GM19397 (cell line): ENCODE results near the gene CLIC1.
A peak's percentile ranks its signal among the peaks of the same experiment; 100 is the strongest.

Experiments
- ATAC-seq: cut with Tn5 transposase; IDR thresholded peaks from one replicate; pipeline ENCODE4 v1.9.1; 2021; ENCODE audit warnings: mild to moderate bottlenecking, moderate library complexity; ENCODE audit not compliant: unreplicated experiment

Gene CLIC1

DNA sequence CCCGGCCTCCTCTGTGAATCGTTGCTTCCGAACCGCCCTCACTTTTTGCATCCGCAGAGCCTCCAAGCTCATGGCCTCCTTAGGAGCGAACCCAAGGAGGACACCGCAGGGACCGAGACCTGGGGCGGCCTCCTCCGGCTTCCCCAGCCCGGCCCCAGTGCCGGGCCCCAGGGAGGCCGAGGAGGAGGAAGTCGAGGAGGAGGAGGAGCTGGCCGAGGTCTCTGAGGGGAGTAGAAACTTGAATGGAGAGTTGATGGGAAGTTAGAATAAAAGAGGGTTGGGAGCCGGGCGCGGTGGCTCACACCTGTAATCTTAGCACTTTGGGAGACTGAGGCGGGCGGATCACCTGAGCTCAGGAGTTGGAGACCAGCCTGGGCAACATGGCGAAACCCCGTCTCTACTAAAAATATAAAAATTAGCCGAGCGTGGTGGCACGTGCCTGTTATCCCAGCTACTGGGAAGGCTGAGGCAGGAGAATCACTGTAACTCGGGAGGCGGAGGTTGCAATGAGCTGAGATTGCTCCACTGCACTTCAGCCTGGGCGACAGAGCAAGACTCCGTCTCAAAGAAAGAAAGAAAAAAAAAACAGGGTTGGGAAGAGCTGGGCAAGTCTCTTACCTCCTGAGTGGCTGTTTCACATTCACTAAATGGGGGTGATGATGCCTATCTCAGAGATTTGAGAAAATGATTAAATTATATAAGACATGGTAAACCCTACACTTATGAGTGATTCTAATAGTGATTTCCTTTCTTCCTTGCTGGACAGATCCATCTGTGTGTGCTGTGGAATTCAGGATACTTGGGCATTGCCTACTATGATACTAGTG is 4.3 kb upstream of the CLIC1 start:
- no peak for ATAC-seq

- peak; percentile 71 for ATAC-seq
Measured at GRCh38 chr6:31739639-31740396, 3.5 kb upstream of the CLIC1 start, which contains the start of gene MSH5. Gene MSH5 (plus strand): TSS chr6:31740005. CDS start chr6:31740467, 462 bp downstream.

DNA sequence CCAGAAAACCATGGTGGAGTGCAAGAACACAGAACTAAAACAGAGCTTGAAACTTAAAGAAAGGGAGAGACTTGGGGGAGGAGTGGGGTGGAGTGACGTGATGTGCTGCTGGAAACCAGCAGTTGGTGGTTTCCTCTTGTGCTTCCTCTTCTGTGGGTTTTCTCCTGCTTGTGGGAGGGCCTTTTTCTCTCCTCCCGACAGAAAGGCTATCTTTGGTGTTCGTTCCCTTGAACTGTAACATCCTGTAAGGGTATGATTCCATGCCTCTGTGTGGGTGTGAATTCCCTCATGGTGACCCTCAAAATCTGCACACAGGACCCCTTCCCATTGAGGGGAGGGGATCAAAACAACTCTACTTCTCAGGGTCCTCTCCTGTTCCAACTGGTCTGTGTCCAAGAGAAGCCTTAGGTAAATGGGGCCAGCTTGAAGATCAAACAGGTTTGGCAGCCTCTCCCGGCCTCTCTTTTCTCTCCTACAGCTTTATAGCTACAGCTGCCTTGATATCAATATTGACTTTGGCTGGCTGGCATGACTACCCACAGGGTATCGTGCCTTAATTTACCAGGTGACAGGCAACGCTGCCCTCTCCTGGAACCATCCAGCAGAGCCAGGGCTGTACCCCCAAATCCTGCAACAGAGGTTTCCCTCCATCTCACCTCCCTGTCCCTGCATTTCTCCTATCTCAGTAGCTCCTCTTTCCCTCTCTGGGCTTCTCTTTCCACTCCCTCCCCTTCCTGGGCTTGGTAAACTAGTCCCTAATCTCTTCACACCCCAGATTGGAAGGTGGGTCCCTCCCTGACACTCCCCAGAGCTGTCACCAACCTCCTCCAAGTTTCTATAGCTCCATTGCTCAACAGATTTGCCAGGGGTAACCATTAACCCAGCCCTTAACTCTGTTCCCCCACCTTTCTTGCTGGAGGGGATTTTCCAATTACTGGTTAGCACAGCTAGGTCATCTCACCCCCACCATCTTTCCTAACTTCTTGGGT is 2.0 kb upstream of the CLIC1 start:
- ATAC-seq = no peak

DNA sequence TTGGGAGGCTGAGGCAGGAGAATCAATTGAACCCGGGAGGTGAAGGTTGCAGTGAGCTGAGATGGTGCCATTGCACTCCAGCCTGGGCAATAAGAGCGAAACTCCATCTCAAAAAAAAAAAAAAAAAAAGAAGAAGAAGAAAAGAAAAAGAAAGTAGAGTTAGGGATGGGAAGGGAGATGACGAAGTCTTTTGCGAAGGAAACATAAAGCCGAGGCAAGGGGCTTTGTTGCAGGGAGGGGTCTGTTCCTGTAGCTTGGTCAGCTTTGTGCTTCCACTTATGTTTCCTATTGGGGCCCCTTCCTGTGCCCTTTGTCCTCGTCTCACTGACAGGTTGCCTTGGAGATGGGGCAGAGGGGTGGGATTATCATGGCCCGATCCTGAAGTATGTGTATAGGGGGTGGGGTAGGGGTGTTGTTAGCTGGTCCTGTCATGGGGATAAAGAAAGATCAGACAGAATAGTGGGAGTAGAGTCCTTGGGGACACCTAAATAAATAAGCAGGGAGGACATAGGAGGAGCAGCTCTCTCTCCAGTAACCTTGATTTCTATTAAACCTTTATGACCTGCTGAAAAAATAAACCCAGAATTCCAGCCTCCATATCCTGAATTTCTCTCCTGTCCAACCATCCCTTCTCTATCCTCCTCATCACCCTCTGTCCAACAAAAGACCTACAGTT is 1.1 kb upstream of the CLIC1 start:
- no peak for ATAC-seq

DNA sequence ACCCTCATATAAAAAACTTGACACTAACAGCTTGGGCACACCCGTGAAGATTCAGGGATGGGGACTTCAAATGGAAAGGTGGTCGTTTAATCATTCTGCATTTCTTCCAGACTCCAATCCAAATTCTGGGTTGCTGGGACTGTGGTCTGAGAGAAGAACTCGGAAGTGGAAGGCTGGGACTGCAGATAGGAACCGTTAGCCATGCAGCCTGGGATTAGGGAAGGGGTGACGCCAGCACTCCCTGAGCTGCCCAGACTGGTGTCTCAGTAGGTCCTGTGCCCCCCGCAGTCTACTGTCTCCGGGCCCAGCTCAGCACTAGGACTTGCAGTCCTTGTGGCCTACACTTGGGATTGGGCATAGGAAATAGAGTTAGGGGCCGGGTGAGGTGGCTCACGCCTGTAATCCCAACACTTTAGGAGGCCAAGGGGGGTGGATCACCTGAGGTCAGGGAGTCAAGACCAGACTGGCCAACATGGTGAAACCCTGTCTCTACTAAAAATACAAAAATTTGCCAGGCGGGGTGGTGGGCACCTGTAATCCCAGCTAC is 511 bp upstream of the CLIC1 start:
- ATAC-seq = no peak

GRCh38 chr6:31734821-31735406 is 1.4 kb downstream of the CLIC1 start:
- no peak for ATAC-seq

DNA sequence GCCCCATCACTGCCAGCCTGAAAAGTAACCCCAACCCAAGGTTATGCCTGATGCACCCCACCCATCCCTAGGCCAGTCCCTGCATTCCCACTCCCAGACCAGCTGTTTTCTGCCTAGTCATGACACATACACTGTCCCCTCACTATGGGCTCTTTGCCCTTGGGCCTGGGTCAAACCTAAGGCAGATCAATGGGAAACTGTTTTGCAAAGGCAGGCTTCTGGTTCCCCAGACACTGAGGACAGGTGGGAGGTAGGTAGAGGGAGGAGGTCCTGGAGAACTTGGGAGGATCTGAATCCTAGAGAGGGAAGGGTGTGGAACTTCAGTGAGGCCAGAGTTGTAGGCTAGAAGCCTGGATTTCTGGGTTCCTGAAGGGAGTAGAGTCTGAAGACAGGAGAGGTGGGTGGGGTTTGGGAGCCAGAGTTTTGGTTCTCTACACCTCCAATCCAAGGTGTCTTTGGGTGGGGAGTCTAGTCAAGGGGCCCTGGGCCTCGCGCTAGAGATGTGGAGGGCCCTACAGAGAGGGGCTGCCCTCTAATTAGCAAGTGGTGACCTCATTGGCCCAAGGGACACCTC is 2.0 kb downstream of the CLIC1 start:
- no peak for ATAC-seq

GRCh38 chr6:31733734-31734133 is 2.6 kb downstream of the CLIC1 start:
- no peak for ATAC-seq

DNA sequence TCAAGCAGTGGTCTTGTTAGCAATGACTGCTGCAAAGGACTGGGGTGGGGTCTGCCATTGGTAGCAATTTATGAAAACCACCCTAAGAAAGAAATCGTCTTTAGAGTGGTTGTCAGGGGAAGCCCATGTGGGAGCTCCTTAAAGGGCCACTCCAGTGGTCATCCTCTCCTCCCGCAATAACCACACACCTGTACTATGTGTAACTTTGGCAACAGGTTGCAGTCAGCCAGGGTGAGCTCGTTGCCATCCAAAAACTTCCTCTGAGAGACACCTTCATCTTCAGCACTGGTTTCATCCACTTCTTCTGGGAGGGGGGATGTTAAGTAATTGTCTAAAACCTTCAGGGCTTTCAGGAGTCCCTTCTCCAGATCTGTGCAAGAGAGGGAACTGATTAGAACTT is 4.3 kb downstream of the CLIC1 start:
- no peak for ATAC-seq

DNA sequence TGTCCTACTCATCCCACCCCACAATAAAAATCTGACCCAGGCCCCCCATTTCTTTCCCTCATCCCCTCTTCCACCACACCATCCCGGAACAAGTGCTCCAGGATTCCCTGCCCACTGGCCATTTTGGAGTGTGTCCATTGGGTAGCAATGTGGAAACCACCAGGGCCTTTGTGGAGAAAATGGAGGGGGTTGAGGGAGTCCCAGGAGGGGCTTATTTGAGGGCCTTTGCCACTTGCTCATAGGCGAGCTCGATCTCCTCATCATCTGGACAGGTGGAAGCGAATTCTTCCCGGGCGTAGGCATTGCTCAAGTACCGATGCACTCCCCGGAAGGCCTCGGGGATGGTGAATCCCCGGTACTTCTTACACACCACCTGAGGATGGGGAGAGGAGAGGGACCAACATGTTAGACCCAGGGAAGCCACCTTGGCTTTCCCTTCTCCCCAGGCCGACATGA is 5.7 kb downstream of the CLIC1 start:
- ATAC-seq = no peak

- ATAC-seq = peak; percentile 36
Measured at GRCh38 chr6:31729979-31730630, 6.2 kb downstream of the CLIC1 start.

GRCh38 chr6:31729515-31729978 is 6.8 kb downstream of the CLIC1 start:
- ATAC-seq = no peak

GRCh38 chr6:31728767-31729514 is 7.4 kb downstream of the CLIC1 start, which contains the start of gene DDAH2:
Gene DDAH2 (minus strand): TSS chr6:31729299. CDS start chr6:31729161, 138 bp downstream.
- ATAC-seq = no peak

DNA sequence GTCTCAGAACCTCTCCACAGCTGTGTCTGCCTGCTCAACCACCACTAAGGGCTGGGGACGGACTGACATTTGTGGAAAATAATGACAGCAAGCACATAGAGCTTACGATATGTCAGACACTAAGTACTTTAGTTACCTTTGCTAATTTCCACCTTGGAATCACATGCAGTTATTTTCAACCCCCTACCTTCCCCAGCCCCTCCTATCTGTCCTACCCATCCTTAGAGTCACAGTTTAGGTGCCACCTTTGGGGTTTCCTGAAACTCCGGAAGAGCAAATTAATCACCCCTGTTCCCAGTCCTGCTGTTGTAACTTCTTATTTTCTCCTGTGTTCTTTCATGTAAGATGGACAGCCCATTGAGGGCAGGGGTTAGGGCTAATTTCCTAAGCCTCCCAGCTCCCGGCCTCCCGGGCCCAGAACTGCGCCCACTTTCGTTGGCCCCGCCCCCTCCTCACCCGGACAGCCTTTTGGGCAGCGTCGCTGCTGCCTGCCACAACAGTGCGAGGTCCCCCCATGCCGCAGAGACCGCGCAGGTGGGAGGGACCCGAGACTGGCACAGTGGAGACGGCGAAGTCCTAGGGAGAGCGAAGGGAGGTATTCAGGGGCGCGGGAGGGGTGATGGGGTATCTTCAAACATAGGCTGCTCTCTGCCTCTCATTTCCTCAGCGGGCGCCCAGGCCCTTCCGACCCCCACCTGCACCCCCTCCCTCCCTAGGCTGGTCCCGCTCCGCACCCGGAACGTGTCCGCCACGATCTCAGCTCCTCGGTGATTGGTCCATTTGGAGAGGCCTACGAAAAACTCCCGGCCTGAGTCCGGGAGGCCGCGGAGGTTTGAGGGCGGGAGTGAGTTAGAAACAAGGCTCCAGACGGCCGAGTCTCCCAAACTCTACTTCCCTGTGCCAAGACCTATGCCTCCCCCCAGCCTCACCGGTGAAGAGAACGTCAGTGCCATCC is 8.3 kb downstream of the CLIC1 start:
- no peak for ATAC-seq

GRCh38 chr6:31727034-31727716 is 9.2 kb downstream of the CLIC1 start:
- peak; percentile 58 for ATAC-seq
